Body of pancreas (tissue), 4 donors: ENCODE measurements around the gene RELA.

Source experiments
- CTCF ChIP-seq, 7 experiments: fragments of 450-650 bp in 4 of 7; fragments of 200-600 bp in 3 of 7; sonication (generic) in 3 of 7; IDR thresholded peaks; one replicate each; pipeline ENCODE4 v1.5.1; 2016 to 2019; ENCODE audit warnings: antibody characterized with exemption in 7 of 7
- POLR2A ChIP-seq, 3 donors: fragments of 450-650 bp; IDR thresholded peaks; one replicate each; pipeline ENCODE4 v1.6.1; 2016; ENCODE audit warnings: antibody characterized with exemption in 3 of 3, mild to moderate bottlenecking in 2 of 3

GRCh38 chr11:65700399-65700798 lies 37.7 kb upstream of the RELA start:
- TF ChIP-seq POLR2A (IDR thresholded peaks at IDR 0.05) (no peak), CTCF (IDR thresholded peaks at IDR 0.05) (no peak)
